Fibroblast of the aortic adventitia (primary cell): ENCODE data around the gene FCGBP. TPM values are rescaled to one million over a fixed set of nuclear protein-coding genes. Genes with fewer than 3 reads are reported as not detected.
"Not testable (repeated sequence)": the region's sequence is repeated elsewhere in the genome, so short reads cannot be mapped to it uniquely, and the experiment has no call there.

Experiments
- DNase-seq: peaks from one replicate; pipeline ENCODE4 v3.0.0-alpha.2; 2010; ENCODE audit warnings: low read depth
- H3K4me3 ChIP-seq: 2 replicates; pipeline ENCODE4 v1.5.1; 2011; ENCODE audit warnings: low read depth, mild to moderate bottlenecking, control low read depth, low read length, moderate library complexity
- total RNA-seq: library from RNA; depleted of rRNA; stranded (reverse); fragments of >200 nt; gene quantifications from 2 replicates; pipeline ENCODE4 v1.2.3, GENCODE V29; 2012; ENCODE audit warnings: low replicate concordance
- TF ChIP-seq, protein P1 (sequence below): IDR thresholded peaks from 2 replicates; pipeline ENCODE4 v1.5.1; 2011; ENCODE audit warnings: mild to moderate bottlenecking, low read length, control low read depth, inconsistent platforms; ENCODE audit not compliant: insufficient read depth

The FCGBP gene
- total RNA-seq, 1 donor, result under 0.01 TPM

DNA sequence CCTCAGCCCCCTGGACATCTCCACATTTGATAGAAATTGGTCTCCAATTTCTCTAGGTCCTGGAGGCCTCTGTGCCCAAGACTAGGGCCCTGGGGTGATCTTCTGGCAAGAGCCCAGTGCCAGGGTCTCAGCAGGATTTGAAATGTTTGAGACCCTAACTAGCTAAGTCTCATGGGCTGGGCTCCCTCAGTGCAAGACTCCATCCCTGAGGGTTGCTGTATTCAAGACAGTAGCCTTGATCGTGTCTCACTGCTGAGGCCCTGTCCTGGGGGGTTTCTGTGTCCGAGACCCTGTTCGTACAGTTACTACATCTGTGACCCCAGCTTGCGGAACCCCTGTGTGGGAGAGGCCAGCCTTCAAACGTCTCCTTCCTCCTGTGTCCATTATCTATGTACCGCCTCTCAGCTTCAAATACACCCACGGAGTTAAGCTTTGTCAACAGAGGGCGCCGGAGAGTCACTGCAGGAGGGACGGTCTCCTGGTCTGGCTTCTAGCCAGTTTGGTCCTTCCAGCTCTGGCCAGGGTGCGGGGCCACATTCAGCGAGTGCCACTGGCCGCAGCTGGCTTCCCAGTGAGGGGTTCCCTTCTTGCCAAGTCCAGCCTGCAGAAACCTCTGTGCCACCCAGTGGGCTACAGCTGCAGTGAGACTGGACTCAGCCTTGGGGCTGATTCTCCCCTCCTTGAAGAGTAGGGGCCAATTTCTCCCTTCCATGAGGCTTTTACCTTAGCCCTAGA is 36.8 kb downstream of the FCGBP start:
- TF ChIP-seq, protein P1, sequence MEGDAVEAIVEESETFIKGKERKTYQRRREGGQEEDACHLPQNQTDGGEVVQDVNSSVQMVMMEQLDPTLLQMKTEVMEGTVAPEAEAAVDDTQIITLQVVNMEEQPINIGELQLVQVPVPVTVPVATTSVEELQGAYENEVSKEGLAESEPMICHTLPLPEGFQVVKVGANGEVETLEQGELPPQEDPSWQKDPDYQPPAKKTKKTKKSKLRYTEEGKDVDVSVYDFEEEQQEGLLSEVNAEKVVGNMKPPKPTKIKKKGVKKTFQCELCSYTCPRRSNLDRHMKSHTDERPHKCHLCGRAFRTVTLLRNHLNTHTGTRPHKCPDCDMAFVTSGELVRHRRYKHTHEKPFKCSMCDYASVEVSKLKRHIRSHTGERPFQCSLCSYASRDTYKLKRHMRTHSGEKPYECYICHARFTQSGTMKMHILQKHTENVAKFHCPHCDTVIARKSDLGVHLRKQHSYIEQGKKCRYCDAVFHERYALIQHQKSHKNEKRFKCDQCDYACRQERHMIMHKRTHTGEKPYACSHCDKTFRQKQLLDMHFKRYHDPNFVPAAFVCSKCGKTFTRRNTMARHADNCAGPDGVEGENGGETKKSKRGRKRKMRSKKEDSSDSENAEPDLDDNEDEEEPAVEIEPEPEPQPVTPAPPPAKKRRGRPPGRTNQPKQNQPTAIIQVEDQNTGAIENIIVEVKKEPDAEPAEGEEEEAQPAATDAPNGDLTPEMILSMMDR, result peak; percentile 36
- H3K4me3 ChIP-seq, DNase-seq: not testable (repeated sequence)

DNA sequence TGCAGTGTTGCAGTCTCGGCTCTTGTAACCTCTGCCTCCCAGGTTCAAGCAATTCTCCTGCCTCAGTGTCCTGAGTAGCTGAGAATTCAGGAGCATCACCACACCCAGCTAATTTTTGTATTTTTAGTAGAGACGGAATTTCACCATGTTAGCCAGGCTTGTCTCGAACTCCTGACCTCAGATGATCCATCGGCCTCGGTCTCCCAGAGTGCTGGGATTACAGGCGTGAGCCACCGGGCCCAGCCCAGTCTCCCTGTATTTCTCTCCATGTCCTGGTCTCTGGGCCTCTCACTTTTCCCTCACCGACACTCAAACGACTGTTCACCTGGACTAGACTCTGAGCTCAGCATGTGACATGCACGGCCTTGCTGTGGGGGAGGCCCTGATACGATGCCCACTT is 39.3 kb downstream of the FCGBP start:
- not testable (repeated sequence) for H3K4me3 ChIP-seq, DNase-seq

DNA sequence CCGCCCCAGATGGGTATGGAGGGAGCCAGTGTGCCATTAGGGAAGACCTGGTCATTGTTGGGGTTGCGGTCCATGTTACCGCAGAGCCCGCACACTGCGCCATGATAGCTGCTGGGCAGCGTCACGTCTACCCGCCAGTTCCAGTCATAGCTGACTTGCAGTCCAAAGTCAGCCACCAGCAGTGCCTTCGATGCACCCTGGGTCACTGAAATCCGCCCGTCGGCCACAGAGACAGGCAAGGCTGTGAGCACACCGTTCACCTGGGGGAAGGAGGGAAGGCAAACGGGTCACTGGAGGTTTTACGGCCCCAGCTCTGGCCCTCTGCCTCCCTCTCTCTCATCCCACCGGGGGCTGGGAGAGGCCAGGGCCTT is 40.2 kb downstream of the FCGBP start:
- not testable (repeated sequence) for H3K4me3 ChIP-seq, DNase-seq

DNA sequence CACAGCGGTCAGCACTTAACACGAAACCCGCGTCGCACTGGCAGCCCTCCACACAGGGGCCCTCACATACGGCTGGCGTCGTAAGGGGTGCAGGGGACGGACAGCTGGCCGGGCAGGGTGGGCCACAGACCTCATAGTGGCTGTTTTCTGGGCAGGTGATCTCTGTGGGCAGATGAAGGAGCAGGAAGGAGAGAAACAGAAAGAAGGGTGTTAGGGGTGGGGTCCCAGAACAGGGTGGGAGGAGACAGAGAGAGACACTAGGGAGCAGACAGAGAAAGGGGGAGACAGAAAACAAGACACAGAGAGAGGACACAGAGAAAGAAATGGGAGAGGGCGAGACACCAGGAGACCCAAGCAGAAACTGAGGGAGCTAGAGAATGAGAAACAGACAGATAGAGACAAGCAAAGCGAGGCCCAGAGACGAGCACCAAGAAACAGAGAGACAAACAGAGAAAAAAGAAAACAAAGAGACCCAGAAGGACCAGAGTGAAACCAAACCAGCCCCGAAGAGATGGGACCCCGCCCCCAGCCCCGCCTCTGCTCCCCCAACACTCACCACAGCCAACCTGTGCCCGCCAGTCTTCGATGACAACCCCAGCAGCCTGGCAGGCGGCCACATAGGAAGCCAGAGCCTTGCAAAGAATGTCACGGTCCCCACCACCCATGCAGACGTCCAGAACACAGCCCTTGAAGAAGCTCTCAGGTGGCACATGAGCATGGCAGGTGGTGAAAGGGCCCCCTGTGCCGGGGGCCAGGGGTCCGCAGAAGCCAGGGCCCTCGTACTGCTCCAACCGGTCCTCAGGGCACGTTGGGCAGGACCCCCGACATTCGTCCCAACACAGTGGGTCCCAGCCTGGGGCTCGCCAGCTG is 40.8 kb downstream of the FCGBP start:
- not testable (repeated sequence) for H3K4me3 ChIP-seq, DNase-seq

DNA sequence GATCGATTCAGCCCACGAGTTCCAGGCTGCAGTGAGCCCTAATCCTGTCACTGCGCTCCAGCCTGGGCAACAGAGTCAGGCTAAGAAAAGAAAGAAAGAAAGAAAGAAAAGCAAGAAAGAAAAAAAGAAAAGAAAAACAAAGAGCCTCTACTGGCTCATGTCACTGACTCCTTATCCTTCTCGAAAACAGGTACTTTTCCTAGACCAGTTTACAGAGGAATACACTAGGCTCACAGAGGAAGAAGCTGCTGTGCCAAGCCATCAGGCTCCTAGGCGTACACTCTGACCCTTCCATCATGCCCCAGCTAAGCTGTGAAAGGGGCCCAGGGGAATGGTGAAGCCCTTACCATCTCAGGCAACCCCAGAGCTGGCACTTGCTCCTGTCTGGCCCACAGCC is 41.9 kb downstream of the FCGBP start:
- H3K4me3 ChIP-seq, DNase-seq: not testable (repeated sequence)

DNA sequence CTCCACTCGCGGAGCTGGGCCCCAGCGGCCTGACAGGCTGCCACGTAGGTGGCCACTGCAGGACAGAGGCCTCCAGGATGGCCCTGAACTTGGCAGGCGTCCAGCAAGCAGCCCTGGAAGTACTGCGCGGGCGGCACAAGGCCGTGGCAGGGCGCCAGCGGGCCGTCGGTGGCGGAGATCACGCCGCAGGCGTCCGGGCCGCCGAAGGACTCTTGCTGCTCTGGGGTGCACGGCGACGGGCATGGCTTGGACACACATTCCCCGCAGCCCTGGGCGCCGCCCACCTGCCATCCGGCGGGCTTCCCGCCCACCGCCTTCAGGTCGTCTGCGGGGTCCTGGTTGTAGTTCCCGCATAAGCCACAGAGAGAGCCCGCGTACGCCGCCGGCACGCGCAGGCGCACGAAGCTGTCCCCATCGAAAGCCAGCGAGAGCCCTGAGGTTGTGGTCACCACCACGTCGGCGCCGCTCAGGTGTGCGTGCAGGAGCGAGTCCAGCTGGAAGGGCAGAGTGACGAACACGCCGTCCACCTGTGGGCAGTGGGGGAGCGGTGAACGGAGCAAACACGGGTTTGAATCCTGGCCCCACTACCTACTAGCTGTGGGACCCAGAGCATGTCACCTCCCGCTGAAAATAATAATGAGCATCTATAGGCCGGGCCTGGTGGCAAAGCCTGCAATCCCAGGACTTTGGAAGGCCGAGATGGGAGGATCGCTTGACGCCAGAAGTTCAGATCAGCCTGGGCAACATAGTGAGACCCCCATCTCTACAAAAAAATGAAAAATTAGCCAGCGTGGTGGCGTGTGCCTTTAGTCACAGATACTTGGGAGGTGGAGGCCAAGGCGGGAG is 42.6 kb downstream of the FCGBP start:
- TF ChIP-seq, protein P1, result peak; percentile 17
- not testable (repeated sequence) for DNase-seq, H3K4me3 ChIP-seq

DNA sequence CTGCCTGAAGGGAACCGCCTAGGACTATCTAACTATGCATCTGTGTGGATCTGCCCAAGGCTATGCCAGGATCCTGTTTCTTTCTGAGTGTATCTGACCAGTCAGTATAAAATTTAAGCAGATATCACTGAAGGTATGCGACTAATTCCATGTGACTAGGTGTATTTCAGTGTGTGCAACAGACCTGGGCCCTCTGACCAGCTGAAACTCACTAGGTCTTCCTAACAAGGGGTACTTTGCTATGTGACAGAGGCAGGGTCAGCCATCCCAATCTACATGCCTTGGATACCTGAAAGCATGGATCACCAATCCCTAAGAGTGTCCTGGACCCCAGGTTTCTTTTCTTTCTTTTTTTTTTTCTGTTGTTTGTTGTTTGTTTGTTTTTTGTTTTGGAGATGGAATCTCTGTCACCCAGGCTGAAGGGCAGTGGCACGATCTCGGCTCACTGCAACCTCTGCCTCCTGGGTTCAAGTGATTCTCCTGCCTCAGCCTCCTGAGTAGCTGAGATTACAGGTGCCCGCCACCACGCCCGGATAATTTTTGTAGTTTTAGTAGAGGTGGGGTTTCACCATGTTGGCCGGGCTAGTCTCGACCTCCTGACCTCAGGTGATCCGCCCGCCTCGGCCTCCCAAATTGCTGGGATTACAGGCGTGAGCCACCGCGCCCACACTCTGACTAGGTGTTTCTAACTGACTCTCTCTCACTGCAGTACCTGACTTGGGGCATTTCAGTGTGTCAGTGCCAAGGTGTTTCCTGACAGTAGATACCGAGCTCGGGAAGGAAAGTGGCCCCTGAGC is 43.5 kb downstream of the FCGBP start:
- H3K4me3 ChIP-seq, result no peak overlapping the region
- TF ChIP-seq, protein P1, result no peak
- DNase-seq, result no peak

DNA sequence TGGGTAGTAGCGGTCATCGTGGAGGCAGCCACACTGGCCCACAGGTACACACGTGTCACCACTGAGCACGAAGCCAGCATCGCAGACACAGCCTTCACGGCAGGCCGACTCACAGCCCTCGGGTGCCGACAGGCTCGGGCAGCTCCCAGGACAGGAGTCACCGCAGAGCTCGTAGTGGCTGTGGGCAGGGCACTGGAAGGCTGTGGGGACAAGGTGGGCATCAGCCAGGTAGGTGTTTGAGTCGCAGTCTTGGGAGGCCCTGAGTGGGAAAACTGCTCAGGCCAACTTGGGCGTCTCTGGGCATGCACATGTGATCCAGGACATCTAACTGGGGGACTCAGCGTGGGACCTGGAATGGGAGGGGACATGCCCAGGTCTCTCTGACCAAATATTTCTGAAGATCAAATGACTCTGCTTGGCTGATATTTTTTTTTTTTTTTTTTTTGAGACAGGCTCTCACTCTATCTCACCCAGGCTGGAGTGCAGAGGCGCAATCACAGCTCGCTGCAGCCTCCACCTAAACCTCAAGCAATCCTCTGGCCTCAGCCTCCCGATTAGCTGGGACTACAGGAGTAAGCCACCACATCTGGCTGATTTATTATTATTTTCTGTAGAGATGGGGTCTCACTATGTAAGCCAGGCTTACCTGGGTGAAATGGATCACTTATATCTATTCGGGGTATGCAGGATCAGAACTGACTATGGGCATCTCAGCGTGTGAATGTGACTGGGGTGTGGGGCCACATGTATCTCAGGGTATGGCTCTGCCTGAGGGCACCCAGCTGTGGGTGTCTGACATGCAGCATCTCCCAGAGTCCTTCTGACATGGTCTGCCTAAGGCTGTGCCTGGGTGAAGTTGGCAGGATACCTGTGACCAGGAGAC is 44.3 kb downstream of the FCGBP start:
- not testable (repeated sequence) for DNase-seq, H3K4me3 ChIP-seq

DNA sequence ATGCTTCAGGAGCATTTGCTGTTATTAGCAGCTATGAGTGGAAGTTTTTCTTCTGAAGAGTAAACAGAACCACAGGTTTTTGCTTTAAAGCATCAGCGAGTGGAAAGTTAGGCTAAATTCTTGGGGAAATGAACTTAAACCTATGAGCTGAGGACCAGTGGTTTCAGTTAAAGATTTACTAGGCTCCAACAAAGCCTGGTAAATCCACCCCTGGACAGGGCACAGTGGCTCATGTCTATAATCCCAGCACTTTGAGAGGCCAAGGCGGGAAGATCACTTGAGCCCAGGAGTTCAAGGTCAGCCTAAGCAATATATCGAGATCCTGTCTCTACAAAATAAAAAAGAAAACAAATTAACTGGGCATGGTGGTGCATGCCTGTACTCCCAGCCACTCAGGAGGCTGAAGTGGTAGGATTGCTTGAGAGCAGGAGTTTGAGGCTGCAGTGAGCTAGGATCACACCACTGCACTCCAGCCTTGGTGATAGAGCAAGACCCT is 46.9 kb downstream of the FCGBP start:
- H3K4me3 ChIP-seq, DNase-seq: not testable (repeated sequence)

DNA sequence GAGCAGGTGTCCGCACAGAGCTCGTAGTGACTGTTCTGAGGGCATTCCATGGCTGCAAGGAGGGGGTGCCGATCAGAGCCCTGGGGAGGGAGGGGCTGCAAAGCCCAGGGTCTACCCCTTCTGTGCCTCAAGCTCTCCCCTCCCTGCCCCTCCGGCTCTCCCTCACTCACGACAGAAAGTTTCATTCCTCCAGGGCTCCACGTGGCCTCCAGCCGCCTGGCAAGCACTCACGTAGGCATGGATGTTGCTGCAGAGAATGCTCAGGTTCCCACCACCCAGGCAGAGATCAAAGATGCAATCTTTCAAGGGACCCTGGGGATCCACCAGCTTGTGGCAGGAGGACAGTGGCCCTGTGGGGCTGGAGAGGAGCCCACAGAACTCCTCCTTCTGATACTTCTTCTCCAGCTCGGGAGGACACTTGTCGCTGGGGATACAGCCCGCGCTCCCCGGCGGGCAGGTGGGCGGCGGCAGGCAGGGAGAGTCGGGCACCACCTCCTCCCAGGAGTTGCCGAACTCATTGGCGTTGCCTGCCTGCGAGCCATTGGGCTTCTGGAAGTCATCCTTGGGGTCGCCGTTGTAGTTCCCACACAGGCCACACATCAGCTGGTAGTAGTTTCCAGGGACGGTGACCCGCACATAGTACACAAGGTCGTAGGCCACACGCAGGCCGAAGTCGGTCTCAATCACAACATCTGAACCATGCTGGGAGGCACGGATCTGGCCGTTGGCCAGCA is 48.4 kb downstream of the FCGBP start:
- not testable (repeated sequence) for DNase-seq, H3K4me3 ChIP-seq

DNA sequence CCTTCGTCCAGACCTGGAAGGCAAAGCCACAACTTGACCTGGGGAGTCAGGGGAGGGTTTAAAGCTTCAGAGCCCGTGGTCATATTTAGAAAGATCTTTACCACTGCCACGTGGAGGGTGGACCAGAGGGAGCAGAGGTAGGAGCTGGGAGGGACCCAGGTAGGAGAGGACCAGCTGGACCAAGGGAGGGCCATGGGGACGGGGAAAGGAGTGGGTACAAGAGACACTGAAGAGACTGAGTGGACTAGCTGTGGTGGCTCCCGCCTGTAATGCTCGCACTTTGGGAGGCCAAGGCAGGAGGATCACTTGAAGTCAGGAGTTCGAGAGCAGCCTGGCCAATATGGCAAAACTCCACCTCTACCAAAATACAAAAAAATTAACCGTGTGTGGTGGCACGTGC is 49.7 kb downstream of the FCGBP start:
- not testable (repeated sequence) for DNase-seq, H3K4me3 ChIP-seq
